GM12873 (cell line): ENCODE measurements around the gene RPS6KA5.

ENCODE experiments used
- CTCF ChIP-seq: IDR thresholded peaks from 2 replicates; pipeline ENCODE4 v1.5.1; 2012; ENCODE audit warnings: low read depth, mild to moderate bottlenecking, moderate library complexity, low read length, control low read depth; ENCODE audit not compliant: insufficient read depth; ENCODE audit errors: missing control alignments

RPS6KA5 gene

DNA sequence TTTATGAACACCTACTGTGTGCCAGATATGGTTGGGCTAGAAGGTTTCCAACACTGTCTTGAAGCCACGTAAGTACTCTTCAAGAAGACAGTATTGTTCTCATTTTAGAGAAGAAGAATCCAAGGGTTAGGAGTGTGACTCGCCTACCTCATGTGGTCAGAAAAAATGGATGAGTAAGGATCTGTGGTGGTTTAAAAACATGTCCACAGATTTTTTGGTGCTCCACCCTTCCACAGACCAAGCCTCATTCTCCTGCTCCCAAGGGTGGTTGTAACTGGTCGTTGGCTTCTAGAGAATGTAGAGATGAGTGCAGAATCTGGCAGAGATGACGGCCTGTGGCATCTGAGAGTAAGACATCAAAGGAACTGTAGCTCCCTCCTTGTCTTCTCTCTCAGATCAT lies 213.9 kb downstream of the RPS6KA5 start:
- TF ChIP-seq CTCF: no peak

GRCh38 chr14:90844321-90844720 lies 216.1 kb downstream of the RPS6KA5 start:
- no peak for TF ChIP-seq CTCF

DNA sequence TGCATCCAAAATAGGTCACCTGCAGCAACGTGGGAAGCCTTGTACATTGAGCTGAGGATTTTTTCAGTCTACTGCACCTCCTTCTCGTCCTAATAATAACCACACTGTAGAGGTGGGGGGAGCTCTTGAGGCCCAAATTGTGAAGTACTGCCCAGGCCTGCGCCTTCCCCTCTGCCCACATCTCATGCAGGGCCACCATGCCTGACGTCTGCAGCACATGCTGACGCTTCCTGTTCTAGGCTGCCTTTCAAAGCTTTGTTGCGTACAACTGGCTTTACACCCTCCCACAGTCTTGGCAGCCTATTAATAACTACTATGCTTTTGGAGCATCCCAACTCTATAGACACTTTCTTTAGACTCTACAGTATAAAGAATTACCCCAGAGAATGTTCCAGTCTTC lies 217.7 kb downstream of the RPS6KA5 start:
- TF ChIP-seq CTCF: no peak

GRCh38 chr14:90839889-90840266 lies 220.6 kb downstream of the RPS6KA5 start:
- no peak for TF ChIP-seq CTCF

GRCh38 chr14:90839024-90839888 lies 221.2 kb downstream of the RPS6KA5 start:
- TF ChIP-seq CTCF: no peak

GRCh38 chr14:90837355-90837754 lies 223.1 kb downstream of the RPS6KA5 start:
- no peak for TF ChIP-seq CTCF

DNA sequence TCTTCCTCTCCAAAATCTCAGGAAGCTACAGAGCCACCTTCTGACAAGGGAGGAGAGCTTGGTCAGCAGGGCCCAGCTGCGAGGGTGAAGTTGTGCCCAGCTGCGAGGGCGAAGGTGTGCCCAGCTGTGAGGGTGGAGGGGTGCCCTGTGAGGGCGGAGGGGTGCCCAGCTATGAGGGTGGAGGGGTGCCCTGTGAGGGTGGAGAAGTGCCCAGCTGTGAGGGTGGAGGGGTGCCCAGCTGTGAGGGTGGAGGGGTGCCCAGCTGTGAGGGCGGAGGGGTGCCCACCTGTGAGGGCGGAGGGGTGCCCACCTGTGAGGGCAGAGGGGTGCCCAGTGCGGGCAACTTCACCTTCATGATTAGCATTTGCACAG lies 223.8 kb downstream of the RPS6KA5 start:
- no peak for TF ChIP-seq CTCF
